HG02885 (cell line): ENCODE results near the gene PATZ1.

ENCODE experiments used
- ATAC-seq: cut with Tn5 transposase; IDR thresholded peaks from one replicate; pipeline ENCODE4 v1.9.1; 2021; ENCODE audit warnings: mild to moderate bottlenecking; ENCODE audit not compliant: unreplicated experiment, poor library complexity

PATZ1 gene

DNA sequence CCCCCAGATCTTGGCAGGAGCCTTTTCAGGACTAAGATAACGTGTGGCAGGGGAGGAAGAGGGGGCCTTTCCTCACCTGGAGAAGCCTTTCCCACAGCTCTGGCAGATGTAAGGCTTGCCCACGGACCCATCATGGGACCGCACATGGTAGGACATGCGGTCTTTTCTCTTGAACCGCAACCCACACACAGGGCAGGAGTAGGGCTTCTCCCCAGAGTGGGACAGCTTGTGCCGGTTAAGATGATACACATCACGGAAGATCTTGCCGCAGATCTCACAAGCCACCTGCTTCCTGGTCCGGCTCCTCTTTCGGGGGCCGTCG lies 1.9 kb downstream of the PATZ1 start:
- ATAC-seq = no peak

- ATAC-seq = no peak
These were observed 2.6 kb downstream of the PATZ1 start for GRCh38 chr22:31343235-31344191.

DNA sequence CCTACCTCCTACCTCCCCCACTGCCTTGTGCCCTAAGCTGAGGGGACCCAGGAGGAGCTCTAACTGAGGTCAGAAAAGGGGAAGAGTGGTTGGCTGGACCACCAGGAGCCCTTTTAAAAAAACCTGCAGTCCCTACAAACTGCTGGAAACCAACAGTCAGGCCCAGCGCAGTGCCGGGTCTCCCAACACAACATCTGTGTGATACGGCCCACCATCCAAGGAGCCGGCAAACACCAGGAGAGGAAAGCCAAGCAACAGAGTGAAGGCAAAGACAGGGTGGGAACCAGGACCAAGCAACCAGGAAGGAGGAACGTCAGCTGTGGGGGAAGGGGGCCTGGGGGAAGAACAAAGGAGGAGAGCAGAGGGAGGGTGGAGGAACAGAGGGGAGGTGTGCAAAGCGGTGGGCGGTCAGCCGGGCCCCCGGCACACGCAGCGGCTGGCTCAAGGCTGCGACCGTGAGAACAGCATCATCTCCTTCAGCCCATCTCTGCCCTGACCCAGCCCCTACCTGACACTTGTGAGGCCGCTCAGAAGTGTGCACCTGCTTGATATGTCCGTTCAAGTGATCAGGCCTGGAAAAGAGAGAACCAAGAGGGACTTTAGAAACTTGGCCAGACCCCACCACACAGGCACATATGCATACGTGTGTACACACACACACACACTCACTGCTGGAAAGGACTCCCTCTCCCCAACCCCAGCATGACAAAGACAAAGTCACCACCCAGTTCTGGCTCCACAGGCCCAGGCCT lies 3.6 kb downstream of the PATZ1 start:
- no peak for ATAC-seq

GRCh38 chr22:31341386-31342088 lies 4.6 kb downstream of the PATZ1 start:
- no peak for ATAC-seq

GRCh38 chr22:31340765-31341247 lies 5.3 kb downstream of the PATZ1 start:
- no peak for ATAC-seq

- ATAC-seq = no peak
These were observed 5.8 kb downstream of the PATZ1 start for GRCh38 chr22:31340360-31340759.

DNA sequence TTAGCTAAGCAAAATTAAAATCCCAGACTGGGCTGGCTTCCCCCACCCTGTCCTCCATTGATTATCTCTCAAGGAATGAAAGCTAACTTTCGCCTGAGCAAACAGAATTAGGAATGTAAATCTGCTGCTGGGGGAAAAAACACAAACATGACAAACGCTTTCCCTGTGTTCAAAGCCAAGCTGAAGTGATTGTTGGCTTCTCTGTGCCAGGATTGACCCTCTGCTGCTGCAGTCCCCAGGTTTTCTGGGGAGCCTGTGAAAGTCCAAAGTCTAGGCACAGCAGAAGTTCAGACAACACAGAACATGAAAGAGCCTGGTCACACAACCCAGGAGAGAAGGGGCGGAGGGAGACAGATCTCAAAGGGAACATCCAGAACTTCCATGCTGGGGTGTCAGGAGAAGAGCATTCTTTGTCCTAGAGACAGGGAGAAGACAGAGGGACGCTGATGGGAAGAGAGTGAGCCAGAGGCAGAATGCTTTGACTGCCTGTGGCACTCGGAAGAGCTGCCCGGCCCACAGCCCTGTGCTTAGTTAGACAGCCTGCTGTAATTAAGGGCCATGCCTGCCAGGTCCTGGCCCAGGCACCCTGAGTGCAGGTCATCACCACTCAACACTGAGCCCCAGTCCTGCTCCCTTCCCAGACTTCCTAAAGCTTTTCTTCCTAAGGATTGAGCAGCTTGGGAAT lies 6.9 kb downstream of the PATZ1 start:
- no peak for ATAC-seq

DNA sequence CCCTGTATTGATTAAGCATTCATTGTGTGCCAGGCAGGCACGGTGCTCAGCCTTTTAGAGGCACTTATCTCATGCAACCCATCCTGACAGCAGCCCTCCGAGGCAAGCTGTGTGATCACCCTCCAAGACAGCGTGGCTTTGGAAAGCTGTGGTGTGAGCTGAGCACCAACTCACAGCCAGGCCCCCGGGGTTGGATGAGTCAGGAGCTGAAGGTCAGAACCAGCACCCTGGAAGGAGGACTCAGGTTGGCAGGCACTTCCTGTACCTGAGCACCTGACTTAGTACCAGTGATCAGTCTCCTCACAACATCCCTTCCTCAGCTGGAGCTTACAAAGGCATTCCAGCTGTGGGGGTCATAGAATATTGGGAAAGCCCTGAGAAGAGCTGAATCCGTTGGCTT lies 9.0 kb downstream of the PATZ1 start:
- no peak for ATAC-seq

GRCh38 chr22:31334329-31334728 lies 11.8 kb downstream of the PATZ1 start:
- no peak for ATAC-seq

- ATAC-seq = no peak
These were observed 12.5 kb downstream of the PATZ1 start for GRCh38 chr22:31333641-31334040.

- no peak for ATAC-seq
These were observed 13.3 kb downstream of the PATZ1 start for GRCh38 chr22:31332886-31333285.

- ATAC-seq = no peak
These were observed 14.1 kb downstream of the PATZ1 start for GRCh38 chr22:31332010-31332409.

DNA sequence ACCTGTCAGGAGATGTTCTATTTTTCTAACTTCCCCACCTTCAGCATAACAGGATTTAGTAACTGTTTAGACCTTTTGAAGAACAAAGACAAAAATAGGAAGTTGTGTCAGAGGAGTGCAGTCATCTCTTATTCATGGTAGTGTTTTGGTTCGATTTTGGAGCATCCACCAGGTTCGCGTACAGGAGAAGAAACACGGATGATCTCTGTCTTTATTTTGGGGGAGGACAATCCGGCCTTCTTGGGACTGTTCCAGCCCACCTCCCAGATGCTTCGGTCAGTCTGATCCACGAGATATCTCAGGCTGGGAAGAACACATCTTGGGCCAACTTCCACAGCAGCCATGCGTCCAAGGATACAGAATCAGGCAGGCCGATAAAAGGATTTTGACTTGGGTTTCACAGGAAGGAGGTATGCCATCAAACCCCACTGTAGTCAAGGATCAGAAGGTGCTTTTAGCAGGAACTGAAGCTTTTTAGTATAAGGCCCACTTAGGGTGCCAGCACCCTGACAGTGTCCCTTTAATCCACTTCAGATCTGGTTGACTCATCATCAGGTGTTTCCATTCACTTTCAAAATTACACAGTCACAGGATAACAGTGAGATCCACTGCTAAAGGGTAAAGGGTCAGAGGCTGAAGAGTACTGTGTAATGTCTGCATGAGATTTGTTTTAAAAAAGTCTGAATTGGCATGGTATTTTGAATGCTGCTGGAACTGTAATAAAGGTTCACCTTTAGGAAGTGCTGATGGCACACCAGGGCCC lies 16.5 kb downstream of the PATZ1 start:
- ATAC-seq = no peak

- no peak for ATAC-seq
These were observed 17.1 kb downstream of the PATZ1 start for GRCh38 chr22:31329029-31329428.

DNA sequence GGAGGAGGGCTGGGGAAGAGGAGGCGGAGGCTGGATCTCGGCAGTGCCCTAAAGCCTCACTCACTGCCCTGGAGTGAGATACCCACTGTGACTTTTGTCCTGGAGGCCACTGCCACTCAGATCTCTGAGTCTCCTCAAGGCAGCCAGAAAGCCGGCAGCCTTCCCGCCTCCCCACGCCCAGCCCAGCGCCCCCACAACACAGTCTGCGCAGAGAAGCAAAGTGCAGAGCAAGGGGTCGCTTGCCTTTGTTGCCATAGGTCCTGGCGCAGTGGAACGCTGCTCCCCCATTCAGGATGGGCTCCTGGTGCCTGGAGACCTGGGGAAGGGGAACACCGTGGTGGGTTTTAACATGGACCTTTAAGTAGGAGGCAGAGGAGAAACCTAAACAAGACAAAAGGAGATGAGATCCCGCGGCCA lies 17.6 kb downstream of the PATZ1 start:
- no peak for ATAC-seq

DNA sequence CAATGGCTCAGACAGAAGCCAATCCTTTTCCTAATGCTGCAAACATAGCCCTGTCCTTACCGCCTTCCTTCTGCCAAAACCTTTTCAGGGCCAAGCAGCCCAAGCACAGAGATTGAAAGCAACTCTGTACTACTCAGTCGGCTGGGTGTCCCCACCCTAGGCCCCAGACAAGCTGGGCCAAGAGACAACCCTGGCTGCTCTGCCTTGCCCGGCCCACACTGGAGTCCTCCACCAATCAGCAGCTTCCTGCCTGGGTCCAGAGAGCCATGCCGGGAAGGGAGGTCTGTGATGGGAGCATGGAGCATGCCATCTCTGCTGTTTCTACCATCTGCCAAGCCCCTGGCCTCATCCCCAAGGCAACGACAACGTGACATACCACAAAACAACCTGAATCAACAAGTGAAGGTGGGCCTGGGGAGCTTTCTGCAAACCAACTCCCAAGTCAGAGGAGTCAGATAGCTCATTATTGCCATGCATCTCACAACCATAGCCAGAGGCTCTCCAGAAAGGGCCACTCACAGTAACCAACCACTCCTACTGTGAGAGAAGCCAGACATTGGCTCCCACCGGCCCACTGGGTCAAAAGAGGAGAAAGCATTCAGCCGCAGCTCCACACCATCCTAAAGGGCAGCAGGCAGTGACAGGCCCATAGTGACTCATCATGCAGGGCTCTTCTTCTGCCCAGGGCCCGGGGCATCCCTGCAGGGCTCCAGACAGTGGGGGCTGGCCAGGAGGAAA lies 18.2 kb downstream of the PATZ1 start:
- no peak for ATAC-seq

- ATAC-seq = no peak
These were observed 19.3 kb downstream of the PATZ1 start for GRCh38 chr22:31326877-31327276.

DNA sequence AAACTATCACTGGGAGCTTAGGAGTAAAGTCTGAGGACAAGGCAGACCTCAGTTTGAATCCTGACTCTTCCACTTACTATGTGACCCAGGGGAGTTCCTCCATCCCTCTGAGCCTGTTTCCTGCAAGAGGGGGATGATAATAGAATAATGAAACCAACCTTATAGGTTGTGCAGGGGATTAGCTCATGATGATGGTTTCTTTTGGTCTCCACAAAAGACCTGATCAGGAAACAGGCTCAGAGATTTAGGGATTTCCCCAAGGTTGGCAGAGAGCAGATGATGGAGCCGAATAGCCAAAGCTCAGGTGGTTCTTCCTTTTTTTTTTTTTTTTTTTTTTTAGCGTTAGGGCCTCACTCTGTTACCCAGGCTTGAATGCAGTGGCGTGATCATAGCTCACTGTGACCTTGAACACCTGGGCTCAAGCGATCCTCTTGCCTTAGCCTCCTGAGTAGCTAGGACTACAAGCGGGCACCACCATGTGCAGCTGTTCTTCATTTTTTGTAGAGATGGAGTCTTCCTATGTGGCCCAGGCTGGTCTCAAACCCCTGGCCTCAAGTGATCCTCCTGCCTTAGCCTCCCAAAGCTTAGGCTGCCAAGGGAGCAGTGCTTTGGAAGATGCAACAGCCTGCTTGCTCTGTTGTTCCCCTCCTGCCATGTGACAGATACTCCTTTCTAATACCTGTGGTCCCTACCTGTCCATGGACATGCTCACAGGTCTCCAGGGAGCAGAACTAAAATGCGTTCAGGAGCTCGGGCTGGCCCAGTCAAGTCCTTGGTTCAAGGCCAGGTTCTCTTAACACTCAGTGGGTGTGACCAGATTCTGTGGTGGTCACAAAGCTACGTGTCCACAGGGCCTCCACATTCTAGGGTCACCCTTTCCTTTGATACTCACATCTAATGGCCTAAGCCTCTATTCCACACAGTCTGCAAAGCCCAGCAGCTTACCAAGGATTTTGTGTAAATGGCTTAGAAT lies 22.3 kb downstream of the PATZ1 start:
- ATAC-seq = no peak
